IMR-90 (cell line): ENCODE results near the gene CAMTA1. TPM values are rescaled to one million over a fixed set of nuclear protein-coding genes. Genes with fewer than 3 reads are reported as not detected.

Experiments
- ATAC-seq: fragments of 200-7000 bp; cut with Tn5 transposase; 2 replicates; pipeline ENCODE4 v1.9.1; 2020; ENCODE audit warnings: low read depth, mild to moderate bottlenecking, moderate library complexity
- BruUV-seq: library from RNA; stranded (reverse); fragments of 400-500 nt; replicated peaks from 2 replicates; lab custom pipeline; 2021; lab: Mats Ljungman, UMichigan
- CTCF ChIA-PET: fragments of 300-600 bp; formaldehyde crosslinking; extraction: SDS; loops from one replicate; lab custom pipeline; 2021; ENCODE audit warnings: antibody characterized with exemption; lab: Yijun Ruan, JAX
- POLR2A ChIA-PET: fragments of 300-600 bp; sonication (Branson Sonifier 250); formaldehyde crosslinking; loops from one replicate; lab custom pipeline; 2022; ENCODE audit warnings: antibody characterized with exemption; ENCODE audit not compliant: unreplicated experiment; lab: Charles Lee
- DNase-seq: peaks from one replicate; pipeline ENCODE4 v3.0.0; 2013
- H2AFZ ChIP-seq: replicated peaks from 2 replicates; pipeline ENCODE3; 2013; ENCODE audit warnings: low read length, mild to moderate bottlenecking; ENCODE audit not compliant: poor library complexity
- H2AK5ac ChIP-seq: 2 replicates; pipeline ENCODE4 v1.6.1; 2013; ENCODE audit warnings: low read depth, low read length, inconsistent platforms
- H2AK9ac ChIP-seq: replicated peaks from 2 replicates; pipeline ENCODE3; 2013; ENCODE audit warnings: mild to moderate bottlenecking, low read depth, low read length, moderate library complexity; ENCODE audit not compliant: poor library complexity
- H2BK120ac ChIP-seq: 2 replicates; pipeline ENCODE4 v1.6.1; 2013; ENCODE audit warnings: low read depth, low read length, inconsistent platforms
- H2BK15ac ChIP-seq: 3 replicates; pipeline ENCODE4 v1.6.1; 2013; ENCODE audit warnings: low read depth, low read length, inconsistent platforms
- H2BK20ac ChIP-seq: 2 replicates; pipeline ENCODE4 v1.6.1; 2013; ENCODE audit warnings: low read depth, mild to moderate bottlenecking, inconsistent platforms, low read length, moderate library complexity
- H2BK5ac ChIP-seq: 2 replicates; pipeline ENCODE4 v1.6.1; 2013; ENCODE audit warnings: mild to moderate bottlenecking, low read depth, low read length, inconsistent platforms; ENCODE audit not compliant: poor library complexity, severe bottlenecking
- H3K14ac ChIP-seq: replicated peaks from 2 replicates; pipeline ENCODE4 v1.6.1; 2013; ENCODE audit warnings: low read depth, low read length, inconsistent platforms
- H3K18ac ChIP-seq: 2 replicates; pipeline ENCODE4 v1.6.1; 2013; ENCODE audit warnings: low read depth, low read length, control low read depth
- H3K23ac ChIP-seq: 2 replicates; pipeline ENCODE4 v1.6.1; 2013; ENCODE audit warnings: low read depth, low read length, inconsistent platforms
- H3K27ac ChIP-seq: 2 replicates; pipeline ENCODE4 v1.5.1; 2013; ENCODE audit warnings: mild to moderate bottlenecking, control low read depth, low read length; ENCODE audit not compliant: insufficient read depth
- H3K27me3 ChIP-seq: 2 replicates; pipeline ENCODE4 v1.6.1; 2013; ENCODE audit warnings: low read length; ENCODE audit not compliant: control insufficient read depth, insufficient read depth
- H3K36me3 ChIP-seq: 2 replicates; pipeline ENCODE4 v1.6.1; 2013; ENCODE audit warnings: low read length, mixed read lengths; ENCODE audit not compliant: control insufficient read depth, insufficient read depth
- H3K4ac ChIP-seq: 2 replicates; pipeline ENCODE4 v1.6.1; 2013; ENCODE audit warnings: low read depth, low read length, inconsistent platforms
- H3K4me1 ChIP-seq: 2 replicates; pipeline ENCODE4 v1.6.1; 2013; ENCODE audit warnings: low read length, mixed read lengths; ENCODE audit not compliant: control insufficient read depth, insufficient read depth
- H3K4me2 ChIP-seq: 2 replicates; pipeline ENCODE4 v1.6.1; 2013; ENCODE audit warnings: low read depth, mild to moderate bottlenecking, control low read depth, low read length, moderate library complexity
- H3K4me3 ChIP-seq: 2 replicates; pipeline ENCODE4 v1.5.1; 2013; ENCODE audit warnings: low read depth, mild to moderate bottlenecking, control low read depth, low read length, moderate library complexity; ENCODE audit not compliant: insufficient read depth
- H3K56ac ChIP-seq: 2 replicates; pipeline ENCODE4 v1.6.1; 2013; ENCODE audit warnings: low read length, inconsistent platforms; ENCODE audit not compliant: insufficient read depth; ENCODE audit errors: extremely low read depth
- H3K79me1 ChIP-seq, 2 experiments: 2 replicates each; pipeline ENCODE4 v1.6.1; 2013; ENCODE audit warnings: low read length in 2 of 2, inconsistent platforms in 1 of 2, low read depth in 1 of 2
- H3K9ac ChIP-seq: 2 replicates; pipeline ENCODE4 v1.6.1; 2013; ENCODE audit warnings: low read depth, low read length, control low read depth
- H3K9me1 ChIP-seq: 2 replicates; pipeline ENCODE4 v1.6.1; 2013; ENCODE audit warnings: low read length, inconsistent platforms; ENCODE audit not compliant: insufficient read depth
- H3K9me3 ChIP-seq: 2 replicates; pipeline ENCODE4 v1.6.1; 2013; ENCODE audit warnings: low read length; ENCODE audit not compliant: control insufficient read depth, insufficient read depth
- H4K20me1 ChIP-seq: 2 replicates; pipeline ENCODE4 v1.6.1; 2013; ENCODE audit warnings: low read length, inconsistent platforms; ENCODE audit not compliant: insufficient read depth
- H4K5ac ChIP-seq: 2 replicates; pipeline ENCODE4 v1.6.1; 2013; ENCODE audit warnings: mild to moderate bottlenecking, low read depth, low read length, control low read depth
- H4K8ac ChIP-seq, 2 experiments: 2 replicates each; pipeline ENCODE4 v1.6.1; 2013; ENCODE audit warnings: low read depth in 2 of 2, low read length in 2 of 2, control low read depth in 1 of 2, inconsistent platforms in 1 of 2
- H4K91ac ChIP-seq: 2 replicates; pipeline ENCODE4 v1.6.1; 2013; ENCODE audit warnings: low read depth, low read length, inconsistent platforms; ENCODE audit not compliant: insufficient read depth
- MAFK ChIP-seq: IDR thresholded peaks from 2 replicates; pipeline ENCODE4 v1.6.1; 2012; ENCODE audit warnings: low read depth, low read length, improper control_type of control experiment
- WGBS, 2 experiments: methylation state at CpG; one replicate each; pipeline versions ENCODE4 v1.1.5 to v1.1.7; 2013; ENCODE audit warnings: missing lambda C conversion rate in 2 of 2; ENCODE audit not compliant: insufficient read length in 1 of 2; ENCODE audit errors: extremely low coverage in 2 of 2; 5-methylcytosine and 5-hydroxymethylcytosine counted together
- dilution Hi-C: fragments of 300-500 bp; cut with HindIII; formaldehyde crosslinking; loops from one replicate; pipeline ENCODE4 v1.14.3; 2018; ENCODE audit warnings: low sequenced_read_pairs; ENCODE audit not compliant: unreplicated experiment
- in situ Hi-C: fragments of 300-500 bp; cut with MboI; formaldehyde crosslinking; loops from 3 replicates; pipeline ENCODE4 v1.14.3; 2019; ENCODE audit warnings: low sequenced_read_pairs, inconsistent platforms, mixed read lengths
- intact Hi-C: fragments of 100-400 bp; cut with micrococcal nuclease; formaldehyde crosslinking; loops from 2 replicates; pipeline ENCODE4 v1.10.0; 2022
- polyA plus RNA-seq, 3 experiments: library from polyadenylated mRNA; depleted of rRNA; stranded (reverse); fragments of >200 nt; gene quantifications; 2 replicates each; pipeline ENCODE4 v1.2.3, GENCODE V29; 2012; ENCODE audit warnings: low replicate concordance in 1 of 3
- total RNA-seq: library from RNA; depleted of rRNA; stranded (reverse); fragments of >200 nt; gene quantifications from 2 replicates; pipeline ENCODE4 v1.2.3, GENCODE V29; 2012

CAMTA1 gene
- total and polyA plus RNA-seq, 2 of the 4 experiments (the other 2 are of a cell fraction), result 35.5 to 74.3 TPM

GRCh38 chr1:7490576-7490975, 705.3 kb downstream of the CAMTA1 start:
- TF ChIP-seq MAFK, result no peak
- Histone ChIP-seq H4K91ac (no peak overlapping the region), H2BK20ac (no peak overlapping the region), H3K56ac (no peak overlapping the region), H3K4me3 (no peak overlapping the region), H2BK15ac (no peak overlapping the region), H2AFZ (no peak overlapping the region), H3K23ac (no peak overlapping the region), H3K4me1 (peaks cover 9% of the 10 kb centered on the region), H3K4ac (peak overlapping the region; percentile 3; the same call in 1 of the 2 replicates), H3K9me3 (no peaks in the 10 kb centered on the region), H3K14ac (no peak overlapping the region), H3K36me3 (no peaks in the 10 kb centered on the region), H4K20me1 (no peaks in the 10 kb centered on the region), H3K27ac (no peak overlapping the region), H4K8ac (peak overlapping the region; percentile 72 to 77; a peak in 1 of 4 replicates), H4K5ac (no peak overlapping the region), H2BK120ac (peak overlapping the region; percentile 5; the same call in 1 of the 2 replicates), H3K79me1 (no peaks in the 10 kb centered on the region), H3K4me2 (no peak overlapping the region), H3K18ac (no peak overlapping the region; the same call in 1 of the 2 replicates), H2AK9ac (no peak overlapping the region), H3K27me3 (no peaks in the 10 kb centered on the region), H3K9ac (no peak overlapping the region), H3K9me1 (peaks cover 5% of the 10 kb centered on the region), H2AK5ac (no peak overlapping the region), H2BK5ac (no peak overlapping the region)
- ATAC-seq, result no peak
- dilution Hi-C loops, result no loop called here
- no TSS peak for BruUV-seq
- intact Hi-C loops, result no loop called here
- in situ Hi-C loops, result no loop called here
- ChIA-PET CTCF (no interaction called here), POLR2A (no interaction called here)
- WGBS, 2 experiments, result 94% methylated on average over 5 of the region's 10 CpGs; no CpG with 5 or more reads in 1 of the 2 experiments
- no peak for DNase-seq
